Measurements from ENCODE around the gene YAP1.

DNA sequence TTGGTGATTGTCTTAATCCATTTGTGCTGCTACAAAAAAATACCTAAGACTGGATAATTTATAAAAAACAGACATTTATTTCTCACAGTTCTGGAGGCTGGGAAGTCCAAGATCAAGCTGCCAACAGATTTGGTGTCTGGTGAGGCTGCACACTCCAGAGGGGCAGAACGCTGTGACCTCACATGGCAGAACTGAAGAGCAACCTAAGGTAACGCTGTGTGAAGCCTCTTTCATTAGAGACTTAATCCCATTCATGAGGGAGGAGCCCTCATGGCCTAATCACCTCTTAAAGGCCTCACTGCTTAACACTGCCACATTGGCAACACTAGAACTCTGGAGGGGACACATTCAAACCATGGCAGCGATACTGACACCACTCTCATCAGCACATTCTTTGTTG lies 164.4 kb downstream of the YAP1 start:
- TF ChIP-seq POLR2A (IDR thresholded peaks at IDR 0.05; ENCODE audit: low read depth, low read length): no peak
- TF ChIP-seq POLR2AphosphoS5 (IDR thresholded peaks at IDR 0.05; ENCODE audit: low read depth, low read length): no peak
- no peak for TF ChIP-seq SPI1 (IDR thresholded peaks at IDR 0.05; ENCODE audit: low read depth, low read length)
